Left lung (tissue), 10 donors: ENCODE data around the gene COG5. TPM values are rescaled to one million over a fixed set of nuclear protein-coding genes. Genes with fewer than 3 reads are reported as not detected.

Experiments used
- ATAC-seq: fragments of 200-7000 bp; cut with Tn5 transposase; one replicate; pipeline ENCODE4 v1.9.1; 2020; ENCODE audit warnings: moderate library complexity
- DNase-seq, 4 donors: peaks; one replicate each; pipeline ENCODE4 v3.0.0-alpha.2; 2013 to 2020
- H3K27ac ChIP-seq, 2 donors: fragments of 200-600 bp; sonication (generic) in 1 of 2; one replicate each; pipeline versions ENCODE4 v1.5.0 to v1.8.0; 2020 to 2021
- H3K27me3 ChIP-seq, 2 donors: fragments of 200-600 bp; sonication (generic) in 1 of 2; one replicate each; pipeline versions ENCODE4 v1.5.0 to v1.8.0; 2020 to 2021
- H3K36me3 ChIP-seq, 2 donors: fragments of 200-600 bp; sonication (generic) in 1 of 2; one replicate each; pipeline versions ENCODE4 v1.5.0 to v1.8.0; 2020 to 2021
- H3K4me1 ChIP-seq, 2 donors: fragments of 200-600 bp; one replicate each; pipeline ENCODE4 v1.8.0; 2021
- H3K4me3 ChIP-seq, 2 donors: fragments of 200-600 bp; sonication (generic) in 1 of 2; one replicate each; pipeline versions ENCODE4 v1.5.0 to v1.8.0; 2020 to 2021; ENCODE audit warnings: mild to moderate bottlenecking in 1 of 2
- H3K9me3 ChIP-seq, 2 donors: fragments of 200-600 bp; sonication (generic) in 1 of 2; one replicate each; pipeline versions ENCODE4 v1.5.0 to v1.8.0; 2020 to 2021
- CTCF ChIP-seq, 2 donors: fragments of 200-600 bp; sonication (generic) in 1 of 2; IDR thresholded peaks; one replicate each; pipeline versions ENCODE4 v1.5.0 to v1.8.0; 2021; ENCODE audit warnings: antibody characterized with exemption in 2 of 2
- intact Hi-C, 2 donors: fragments of 100-400 bp; cut with DNase I; formaldehyde crosslinking; loops; one replicate each; pipeline versions ENCODE4 v1.11.2 to v1.14.2; 2022
- polyA plus RNA-seq, 6 donors: library from polyadenylated mRNA; unstranded; fragments of 120-200 nt; gene quantifications; one replicate each; pipeline ENCODE4 v1.2.1, GENCODE V29; 2013; ENCODE audit not compliant: insufficient read length in 6 of 6
- total RNA-seq, 2 donors: library from RNA; stranded (reverse); fragmentation: NEBNext Ultra II Directional; extraction: Animal tissue kit (Norgen Biotek cat#: 25700); gene quantifications; one replicate each; pipeline ENCODE4 v1.2.1, GENCODE V29; 2021
- donor health status: DM: no; HTN: yes; CAD: no.
- donor health status: DM: no; HTN: no; CAD: no.

COG5 gene
- total and polyA plus RNA-seq, 8 donors = 26.9 to 42.6 (median 33.4) TPM

GRCh38 chr7:107318523-107319160 lies 245.1 kb downstream of the COG5 start:
- Histone ChIP-seq H3K9me3 (no peaks in the 10 kb centered on the region), H3K36me3 (peaks cover 0 to 8% of the 10 kb centered on the region in 2 donors), H3K4me3 (no peak overlapping the region), H3K4me1 (no peaks in the 10 kb centered on the region), H3K27ac (no peak overlapping the region), H3K27me3 (no peaks in the 10 kb centered on the region)
- no peak for TF ChIP-seq CTCF (IDR thresholded peaks at IDR 0.05)
- ATAC-seq (peak; percentile 79), DNase-seq (no peak)
- intact Hi-C loops = no loop called here

GRCh38 chr7:107315716-107316220 lies 248.0 kb downstream of the COG5 start:
- no peaks in the 10 kb centered on the region for H3K36me3 ChIP-seq
- intact Hi-C loops = no loop called here
- ATAC-seq = no peak
- TF ChIP-seq CTCF (IDR thresholded peaks at IDR 0.05) = no peak
- H3K27ac ChIP-seq = no peak overlapping the region
- H3K27me3 ChIP-seq = no peaks in the 10 kb centered on the region
- H3K4me3 ChIP-seq = no peak overlapping the region
- H3K9me3 ChIP-seq = no peaks in the 10 kb centered on the region
- no peak for DNase-seq
- H3K4me1 ChIP-seq = no peaks in the 10 kb centered on the region

GRCh38 chr7:107313355-107313754 lies 250.4 kb downstream of the COG5 start:
- intact Hi-C loops = no loop called here

GRCh38 chr7:107312418-107312817 lies 251.3 kb downstream of the COG5 start:
- Histone ChIP-seq H3K36me3 (no peaks in the 10 kb centered on the region), H3K4me1 (no peaks in the 10 kb centered on the region), H3K27me3 (no peaks in the 10 kb centered on the region), H3K9me3 (no peaks in the 10 kb centered on the region), H3K4me3 (no peak overlapping the region), H3K27ac (no peak overlapping the region)
- no peak for ATAC-seq
- no peak for DNase-seq
- intact Hi-C loops = no loop called here
- TF ChIP-seq CTCF (IDR thresholded peaks at IDR 0.05) = no peak

More at GRCh38 chr7:107313355-107313754, 250.4 kb downstream of the COG5 start:
- H3K27me3 ChIP-seq = no peaks in the 10 kb centered on the region
- no peak overlapping the region for H3K4me3 ChIP-seq
- H3K36me3 ChIP-seq = no peaks in the 10 kb centered on the region
- TF ChIP-seq CTCF (IDR thresholded peaks at IDR 0.05) = no peak
- no peaks in the 10 kb centered on the region for H3K9me3 ChIP-seq
- no peak overlapping the region for H3K27ac ChIP-seq
- no peaks in the 10 kb centered on the region for H3K4me1 ChIP-seq
- DNase-seq (no peak), ATAC-seq (no peak)

- intact Hi-C loops = no loop called here
- TF ChIP-seq CTCF (IDR thresholded peaks at IDR 0.05) = no peak
- Histone ChIP-seq H3K9me3 (peaks cover 0 to 3% of the 10 kb centered on the region in 2 donors), H3K4me1 (no peaks in the 10 kb centered on the region), H3K4me3 (no peak overlapping the region), H3K36me3 (peaks cover 0 to 10% of the 10 kb centered on the region in 2 donors), H3K27me3 (no peaks in the 10 kb centered on the region), H3K27ac (no peak overlapping the region)
- ATAC-seq (no peak), DNase-seq (no peak)
Observed at GRCh38 chr7:107309296-107309695, 254.4 kb downstream of the COG5 start.
